SK-N-SH (cell line): ENCODE measurements around the gene TMEM88.

Experiments used
- EP300 ChIP-seq, 2 experiments: IDR thresholded peaks; 2 replicates each; pipeline versions ENCODE4 v1.4.0 to v1.6.1; 2012; ENCODE audit warnings: borderline replicate concordance in 1 of 2, low read depth in 1 of 2, low read length in 1 of 2
- EZH2phosphoT487 ChIP-seq: fragments of 200-600 bp; sonication (generic); IDR thresholded peaks from 2 replicates; pipeline ENCODE4 v1.6.1; 2017; ENCODE audit warnings: low read depth, mixed run types, mild to moderate bottlenecking, antibody characterized with exemption, moderate library complexity, borderline replicate concordance
- RAD21 ChIP-seq: IDR thresholded peaks from 2 replicates; pipeline ENCODE4 v1.6.1; 2012; ENCODE audit warnings: mild to moderate bottlenecking, low read length
- TCF12 ChIP-seq: IDR thresholded peaks from 2 replicates; pipeline ENCODE4 v1.4.0; 2012
- YY1 ChIP-seq: IDR thresholded peaks from 2 replicates; pipeline ENCODE4 v1.4.0; 2012; ENCODE audit warnings: low read depth, mild to moderate bottlenecking
- TF ChIP-seq, protein P1 (sequence below): fragments of 200-600 bp; sonication (generic); IDR thresholded peaks from 2 replicates; pipeline ENCODE4 v1.6.1; 2017; ENCODE audit warnings: antibody characterized with exemption, mild to moderate bottlenecking, moderate library complexity
- TF ChIP-seq, protein P2 (sequence below): fragments of 150-350 bp; IDR thresholded peaks from 2 replicates; pipeline ENCODE4 v1.6.1; 2017; ENCODE audit warnings: antibody characterized with exemption, low read length, low read depth, borderline replicate concordance
- TF ChIP-seq, protein P3 (sequence below): IDR thresholded peaks from 2 replicates; pipeline ENCODE4 v1.4.0; 2012; ENCODE audit warnings: low read depth
- TF ChIP-seq, protein P4 (sequence below): IDR thresholded peaks from 2 replicates; pipeline ENCODE4 v1.6.1; 2012; ENCODE audit warnings: mild to moderate bottlenecking, low read depth, low read length, moderate library complexity

DNA sequence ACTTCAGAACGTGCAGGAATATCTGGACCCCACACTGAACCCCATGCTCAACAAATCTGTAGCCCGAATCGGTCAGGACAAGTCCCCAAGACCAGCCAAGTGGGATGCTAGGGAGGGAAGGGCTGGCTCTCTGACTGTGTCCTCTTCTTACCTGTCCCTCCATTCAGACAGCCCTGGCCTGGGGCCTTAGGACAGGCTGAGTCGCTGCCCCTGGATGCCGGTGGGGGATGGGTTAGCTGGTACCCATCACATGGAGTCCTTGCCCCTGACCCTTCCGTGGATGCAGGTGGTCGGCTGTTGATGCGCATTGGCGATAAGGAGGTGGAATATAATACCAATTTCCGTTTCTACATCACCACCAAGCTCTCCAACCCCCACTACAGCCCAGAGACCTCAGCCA is 36.8 kb upstream of the TMEM88 start:
- TF ChIP-seq, protein P1, sequence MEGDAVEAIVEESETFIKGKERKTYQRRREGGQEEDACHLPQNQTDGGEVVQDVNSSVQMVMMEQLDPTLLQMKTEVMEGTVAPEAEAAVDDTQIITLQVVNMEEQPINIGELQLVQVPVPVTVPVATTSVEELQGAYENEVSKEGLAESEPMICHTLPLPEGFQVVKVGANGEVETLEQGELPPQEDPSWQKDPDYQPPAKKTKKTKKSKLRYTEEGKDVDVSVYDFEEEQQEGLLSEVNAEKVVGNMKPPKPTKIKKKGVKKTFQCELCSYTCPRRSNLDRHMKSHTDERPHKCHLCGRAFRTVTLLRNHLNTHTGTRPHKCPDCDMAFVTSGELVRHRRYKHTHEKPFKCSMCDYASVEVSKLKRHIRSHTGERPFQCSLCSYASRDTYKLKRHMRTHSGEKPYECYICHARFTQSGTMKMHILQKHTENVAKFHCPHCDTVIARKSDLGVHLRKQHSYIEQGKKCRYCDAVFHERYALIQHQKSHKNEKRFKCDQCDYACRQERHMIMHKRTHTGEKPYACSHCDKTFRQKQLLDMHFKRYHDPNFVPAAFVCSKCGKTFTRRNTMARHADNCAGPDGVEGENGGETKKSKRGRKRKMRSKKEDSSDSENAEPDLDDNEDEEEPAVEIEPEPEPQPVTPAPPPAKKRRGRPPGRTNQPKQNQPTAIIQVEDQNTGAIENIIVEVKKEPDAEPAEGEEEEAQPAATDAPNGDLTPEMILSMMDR, result no peak
- no peak for TF ChIP-seq EP300 (IDR thresholded peaks at IDR 0.05; ENCODE audit: borderline replicate concordance in 1 of 2, low read depth in 1 of 2, low read length in 1 of 2)
- no peak for TF ChIP-seq TCF12
- TF ChIP-seq, protein P2, sequence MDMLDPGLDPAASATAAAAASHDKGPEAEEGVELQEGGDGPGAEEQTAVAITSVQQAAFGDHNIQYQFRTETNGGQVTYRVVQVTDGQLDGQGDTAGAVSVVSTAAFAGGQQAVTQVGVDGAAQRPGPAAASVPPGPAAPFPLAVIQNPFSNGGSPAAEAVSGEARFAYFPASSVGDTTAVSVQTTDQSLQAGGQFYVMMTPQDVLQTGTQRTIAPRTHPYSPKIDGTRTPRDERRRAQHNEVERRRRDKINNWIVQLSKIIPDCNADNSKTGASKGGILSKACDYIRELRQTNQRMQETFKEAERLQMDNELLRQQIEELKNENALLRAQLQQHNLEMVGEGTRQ, result no peak
- TF ChIP-seq, protein P3, sequence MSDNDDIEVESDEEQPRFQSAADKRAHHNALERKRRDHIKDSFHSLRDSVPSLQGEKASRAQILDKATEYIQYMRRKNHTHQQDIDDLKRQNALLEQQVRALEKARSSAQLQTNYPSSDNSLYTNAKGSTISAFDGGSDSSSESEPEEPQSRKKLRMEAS, result no peak
- TF ChIP-seq EZH2phosphoT487, result no peak
- no peak for TF ChIP-seq RAD21
- no peak for TF ChIP-seq YY1
- TF ChIP-seq, protein P4, sequence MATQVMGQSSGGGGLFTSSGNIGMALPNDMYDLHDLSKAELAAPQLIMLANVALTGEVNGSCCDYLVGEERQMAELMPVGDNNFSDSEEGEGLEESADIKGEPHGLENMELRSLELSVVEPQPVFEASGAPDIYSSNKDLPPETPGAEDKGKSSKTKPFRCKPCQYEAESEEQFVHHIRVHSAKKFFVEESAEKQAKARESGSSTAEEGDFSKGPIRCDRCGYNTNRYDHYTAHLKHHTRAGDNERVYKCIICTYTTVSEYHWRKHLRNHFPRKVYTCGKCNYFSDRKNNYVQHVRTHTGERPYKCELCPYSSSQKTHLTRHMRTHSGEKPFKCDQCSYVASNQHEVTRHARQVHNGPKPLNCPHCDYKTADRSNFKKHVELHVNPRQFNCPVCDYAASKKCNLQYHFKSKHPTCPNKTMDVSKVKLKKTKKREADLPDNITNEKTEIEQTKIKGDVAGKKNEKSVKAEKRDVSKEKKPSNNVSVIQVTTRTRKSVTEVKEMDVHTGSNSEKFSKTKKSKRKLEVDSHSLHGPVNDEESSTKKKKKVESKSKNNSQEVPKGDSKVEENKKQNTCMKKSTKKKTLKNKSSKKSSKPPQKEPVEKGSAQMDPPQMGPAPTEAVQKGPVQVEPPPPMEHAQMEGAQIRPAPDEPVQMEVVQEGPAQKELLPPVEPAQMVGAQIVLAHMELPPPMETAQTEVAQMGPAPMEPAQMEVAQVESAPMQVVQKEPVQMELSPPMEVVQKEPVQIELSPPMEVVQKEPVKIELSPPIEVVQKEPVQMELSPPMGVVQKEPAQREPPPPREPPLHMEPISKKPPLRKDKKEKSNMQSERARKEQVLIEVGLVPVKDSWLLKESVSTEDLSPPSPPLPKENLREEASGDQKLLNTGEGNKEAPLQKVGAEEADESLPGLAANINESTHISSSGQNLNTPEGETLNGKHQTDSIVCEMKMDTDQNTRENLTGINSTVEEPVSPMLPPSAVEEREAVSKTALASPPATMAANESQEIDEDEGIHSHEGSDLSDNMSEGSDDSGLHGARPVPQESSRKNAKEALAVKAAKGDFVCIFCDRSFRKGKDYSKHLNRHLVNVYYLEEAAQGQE, result no peak
